NT2/D1 (cell line): ENCODE results near the gene ATG10.

Source experiments
- SUZ12 ChIP-seq: IDR thresholded peaks from 2 replicates; pipeline ENCODE4 v1.6.1; 2011; ENCODE audit not compliant: insufficient read length, insufficient read depth; ENCODE audit errors: extremely low read depth
- YY1 ChIP-seq: IDR thresholded peaks from 2 replicates; pipeline ENCODE4 v1.6.1; 2011; ENCODE audit not compliant: insufficient read length, insufficient read depth
- ZNF274 ChIP-seq: IDR thresholded peaks from 2 replicates; pipeline ENCODE4 v1.6.1; 2011; ENCODE audit warnings: mild to moderate bottlenecking, low read depth, low read length

- TF ChIP-seq ZNF274 (no peak), YY1 (no peak), SUZ12 (no peak)
Observed at GRCh38 chr5:81971712-81972491, at the start of gene ATG10.
